GM20431 (cell line): ENCODE results near the gene TSSK3.

ENCODE experiments used
- in situ Hi-C: fragments of 300-500 bp; cut with MseI, MboI; formaldehyde crosslinking; loops from one replicate; pipeline ENCODE4 v1.15.0; 2020; ENCODE audit warnings: low sequenced_read_pairs; ENCODE audit not compliant: unreplicated experiment

TSSK3 gene

GRCh38 chr1:32362474-32363313 is at the start of gene TSSK3, which contains the start of gene FAM229A:
TSSK3 (plus strand) TSS chr1:32362539; CDS start chr1:32362702, 163 bp downstream.
FAM229A (minus strand) TSS chr1:32362485; CDS start chr1:32362091, 394 bp downstream.
- in situ Hi-C loops = no loop called here

- in situ Hi-C loops = no loop called here
These were observed 45.4 kb upstream of the TSSK3 start for GRCh38 chr1:32316903-32317277.

- in situ Hi-C loops = no loop called here
These were observed 44.0 kb upstream of the TSSK3 start for GRCh38 chr1:32318127-32318869.

DNA sequence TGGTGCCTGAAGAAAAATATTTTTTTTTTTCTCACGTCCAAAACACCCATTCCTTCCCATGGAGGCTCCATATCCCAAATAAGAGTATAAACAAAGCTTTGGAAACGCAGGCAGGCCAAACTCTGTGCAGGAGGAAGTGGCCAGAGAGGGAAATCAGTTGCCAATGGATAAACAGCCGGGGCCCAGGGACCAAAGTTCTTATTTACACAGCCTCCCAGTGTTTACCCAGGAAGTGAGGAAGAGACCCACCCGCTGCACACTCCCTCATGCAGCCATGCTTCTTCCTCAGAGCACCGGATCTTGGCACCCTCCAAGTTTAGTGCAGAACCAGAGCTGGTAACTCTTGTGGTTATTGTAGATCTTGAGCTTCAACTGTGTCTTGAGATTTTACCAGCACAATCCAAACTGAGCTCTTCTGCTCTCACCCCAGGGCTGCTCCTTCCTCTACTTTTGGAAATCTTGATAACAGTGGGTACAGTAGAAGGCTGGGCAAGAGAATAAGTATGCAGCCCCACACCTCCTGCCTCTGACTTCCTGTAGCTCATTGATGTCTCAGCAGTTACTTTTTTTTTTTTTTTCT is 40.5 kb upstream of the TSSK3 start:
- in situ Hi-C loops = no loop called here

DNA sequence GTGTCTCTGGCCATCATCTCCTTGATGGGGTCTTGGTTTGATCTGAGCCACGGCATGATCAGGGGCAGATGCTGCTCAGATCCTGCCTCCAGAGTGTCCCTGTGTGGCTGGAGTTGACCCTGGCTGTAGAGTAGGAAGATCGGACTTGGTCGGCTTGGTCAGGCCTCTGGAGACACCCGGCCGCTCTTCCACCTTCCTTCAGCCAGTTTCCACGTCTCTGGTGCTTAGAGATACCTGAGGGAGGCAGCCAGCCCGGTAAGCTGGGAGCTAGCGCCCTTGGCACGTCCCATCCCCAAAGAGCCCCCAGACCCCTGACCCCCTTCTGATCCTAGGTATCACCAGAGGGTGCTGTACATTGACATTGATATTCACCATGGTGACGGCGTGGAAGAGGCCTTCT is 35.1 kb upstream of the TSSK3 start:
- in situ Hi-C loops = no loop called here

GRCh38 chr1:32329931-32330466 is 32.3 kb upstream of the TSSK3 start:
- in situ Hi-C loops = no loop called here

DNA sequence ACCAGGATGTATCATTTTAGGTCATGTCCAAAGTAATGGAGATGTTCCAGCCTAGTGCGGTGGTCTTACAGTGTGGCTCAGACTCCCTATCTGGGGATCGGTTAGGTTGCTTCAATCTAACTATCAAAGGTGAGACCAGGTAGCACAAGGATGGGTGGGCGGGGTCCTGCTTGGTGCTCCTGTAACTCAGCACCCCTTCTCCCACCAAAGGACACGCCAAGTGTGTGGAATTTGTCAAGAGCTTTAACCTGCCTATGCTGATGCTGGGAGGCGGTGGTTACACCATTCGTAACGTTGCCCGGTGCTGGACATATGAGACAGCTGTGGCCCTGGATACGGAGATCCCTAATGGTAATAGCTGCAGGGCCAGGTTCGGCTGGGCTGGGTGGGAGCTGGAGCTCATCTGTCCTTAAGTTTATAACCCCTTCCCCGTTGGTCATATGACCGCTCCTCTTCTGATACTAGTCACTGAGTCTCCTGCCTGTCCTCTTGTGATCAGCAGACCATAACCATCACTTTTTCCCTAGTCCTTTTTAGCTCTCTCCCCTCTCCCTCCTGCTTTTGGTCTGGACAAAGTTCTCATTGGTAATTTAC is 31.7 kb upstream of the TSSK3 start:
- in situ Hi-C loops = no loop called here

DNA sequence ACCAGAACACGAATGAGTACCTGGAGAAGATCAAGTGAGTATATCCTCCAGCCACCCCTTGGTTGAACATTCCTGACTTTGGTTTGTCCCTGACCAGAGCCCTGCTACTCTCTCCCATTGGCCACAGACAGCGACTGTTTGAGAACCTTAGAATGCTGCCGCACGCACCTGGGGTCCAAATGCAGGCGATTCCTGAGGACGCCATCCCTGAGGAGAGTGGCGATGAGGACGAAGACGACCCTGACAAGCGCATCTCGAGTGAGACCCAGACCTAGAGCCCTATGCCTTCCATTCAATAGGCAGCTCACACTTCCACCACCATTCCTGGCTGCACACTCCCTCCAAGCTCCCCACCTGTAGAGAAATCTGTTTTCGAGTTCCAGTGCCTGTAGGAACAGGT is 30.8 kb upstream of the TSSK3 start:
- in situ Hi-C loops = no loop called here

DNA sequence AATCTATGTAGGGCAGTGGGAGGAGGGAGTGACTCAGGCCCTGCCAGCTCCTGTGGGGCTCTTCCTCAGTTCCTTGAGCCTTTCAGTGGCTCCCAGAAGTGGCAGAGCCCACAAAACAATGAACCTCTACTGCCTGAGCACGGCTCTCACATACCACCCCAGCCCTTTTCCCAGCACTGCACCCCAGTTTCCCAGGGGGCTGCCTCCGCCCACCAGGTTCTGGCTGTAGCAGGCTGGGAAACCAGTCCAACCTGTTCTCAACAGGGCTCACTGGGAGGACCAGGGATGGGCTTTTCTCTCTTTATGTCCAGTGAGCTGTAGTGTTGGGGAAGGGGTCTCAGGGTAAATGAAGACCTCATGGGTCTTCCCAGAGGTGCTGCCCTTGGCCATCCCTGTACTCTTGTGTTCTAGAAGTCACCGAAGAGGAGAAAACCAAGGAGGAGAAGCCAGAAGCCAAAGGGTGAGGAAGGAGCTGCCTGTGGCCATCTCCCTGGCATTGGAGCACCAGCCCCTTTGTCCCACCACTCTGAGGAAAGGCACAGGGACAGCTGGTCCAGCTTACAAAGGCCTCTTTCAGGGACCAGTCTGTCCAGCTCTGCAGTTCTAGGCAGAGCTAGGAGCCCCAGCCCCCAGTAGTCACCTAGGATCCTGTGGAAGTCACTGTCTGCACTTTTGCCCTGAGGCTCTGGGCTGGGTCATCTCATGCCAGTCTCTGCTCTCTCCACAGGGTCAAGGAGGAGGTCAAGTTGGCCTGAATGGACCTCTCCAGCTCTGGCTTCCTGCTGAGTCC is 29.9 kb upstream of the TSSK3 start:
- in situ Hi-C loops = no loop called here

- in situ Hi-C loops = no loop called here
These were observed 28.9 kb upstream of the TSSK3 start for GRCh38 chr1:32333251-32333963.

GRCh38 chr1:32334274-32334861 is 28.0 kb upstream of the TSSK3 start:
- in situ Hi-C loops = no loop called here

DNA sequence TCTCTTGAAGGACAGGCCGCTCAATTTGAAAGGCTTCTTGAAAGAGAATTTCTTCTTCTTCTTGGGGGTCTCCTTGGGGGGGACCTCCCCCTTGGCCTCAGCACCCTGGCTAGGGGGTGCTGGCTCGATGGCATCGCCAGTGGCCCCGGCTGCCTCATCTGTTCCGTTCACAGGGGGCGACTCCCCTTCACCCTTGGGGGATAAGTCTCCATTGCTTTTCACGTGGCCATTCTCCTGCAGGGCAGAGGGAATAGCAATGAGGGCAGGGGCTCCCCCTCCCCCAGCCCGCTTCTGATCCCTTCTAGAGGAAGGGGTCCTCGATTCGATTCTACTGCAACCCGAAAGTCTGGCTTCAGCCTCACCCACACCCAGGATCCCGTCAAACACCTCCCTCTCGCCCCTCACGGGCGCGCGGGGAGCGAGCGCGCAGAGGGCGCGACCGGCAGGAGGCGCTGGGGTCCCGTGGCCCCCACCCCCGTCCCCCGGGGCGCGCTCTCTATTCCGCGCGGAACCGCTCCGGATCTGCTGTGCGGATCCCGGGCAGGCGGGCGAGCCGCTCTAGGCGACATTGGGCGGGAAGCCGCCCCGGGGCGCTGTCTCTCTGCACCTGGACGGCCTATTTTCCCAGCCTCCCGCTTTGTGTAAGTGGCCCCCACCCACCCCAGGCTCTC is 27.3 kb upstream of the TSSK3 start:
- in situ Hi-C loops = no loop called here

- in situ Hi-C loops = no loop called here
These were observed 26.9 kb upstream of the TSSK3 start for GRCh38 chr1:32335535-32335789.

DNA sequence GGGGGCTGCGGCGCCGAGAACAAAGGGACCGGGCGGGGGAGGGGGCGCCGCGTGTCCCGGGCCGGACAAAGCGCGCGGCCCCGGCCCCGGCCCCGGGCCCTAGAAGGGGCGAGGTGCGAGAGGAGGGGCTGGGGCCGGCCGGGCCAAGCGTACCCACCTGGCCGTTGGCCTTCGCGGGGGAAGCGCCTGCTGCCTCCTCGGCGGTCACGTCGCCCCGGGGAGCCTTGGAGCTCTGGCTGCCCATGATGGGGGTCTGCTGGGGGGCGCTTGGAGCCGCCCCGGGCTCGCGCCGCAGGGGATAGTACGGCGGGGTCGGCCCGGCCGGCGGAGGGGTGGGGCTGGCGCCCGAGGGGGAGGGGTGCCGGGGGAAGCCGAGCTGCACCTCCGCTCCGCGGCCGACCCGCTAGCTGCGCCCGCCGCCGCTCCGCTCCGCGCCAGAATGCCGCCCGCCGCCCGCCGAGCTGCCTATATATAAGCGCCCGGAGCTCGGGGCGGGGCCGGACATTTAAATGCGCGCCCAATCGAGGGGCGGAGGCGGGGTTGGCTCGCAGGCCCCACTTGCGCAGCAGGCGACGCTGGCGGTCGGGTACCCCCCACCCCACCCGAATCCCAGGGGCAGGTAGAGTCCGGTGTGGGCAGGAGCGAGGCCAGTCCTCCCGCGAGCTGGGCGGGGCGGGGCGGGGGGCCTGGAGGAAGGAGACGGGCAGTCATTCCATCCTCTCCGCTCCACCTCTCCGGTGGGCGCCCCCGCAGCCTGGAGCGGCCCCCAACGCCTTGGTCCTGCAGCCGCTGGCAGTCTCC is 26.3 kb upstream of the TSSK3 start, which contains the start of gene MARCKSL1:
Gene MARCKSL1, minus strand, starts transcription at position 444 of the 801 bp plus-strand sequence. Its CDS starts 200 bp downstream, at position 244.
- in situ Hi-C loops = no loop called here

DNA sequence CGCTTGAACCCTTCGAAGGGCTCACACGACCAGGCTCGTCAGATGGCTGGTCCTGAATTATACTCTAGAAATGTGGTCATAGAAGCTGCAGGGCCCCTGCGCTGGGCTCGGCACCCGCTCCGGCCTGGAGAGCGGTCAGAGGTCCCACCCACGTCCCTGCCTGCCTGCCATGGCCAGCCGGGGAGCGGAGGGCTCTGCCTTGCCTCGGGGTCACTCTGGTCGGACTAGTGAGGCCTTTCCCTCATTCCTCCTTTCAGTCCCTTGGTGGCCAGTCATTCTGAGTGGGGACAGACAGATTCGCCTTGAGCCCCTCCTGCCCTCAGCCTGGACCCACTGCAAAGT is 25.8 kb upstream of the TSSK3 start:
- in situ Hi-C loops = no loop called here

- in situ Hi-C loops = no loop called here
These were observed 25.2 kb upstream of the TSSK3 start for GRCh38 chr1:32336963-32337675.
